Panc1 (cell line): Measurements from ENCODE around the gene VTI1A. TPM values are rescaled to one million over a fixed set of nuclear protein-coding genes. Genes with fewer than 3 reads are reported as not detected.

Experiments
- ATAC-seq: fragments of 200-7000 bp; cut with Tn5 transposase; 2 replicates; pipeline ENCODE4 v1.9.1; 2020; ENCODE audit warnings: mild to moderate bottlenecking, moderate library complexity
- BruUV-seq: library from RNA; stranded (reverse); fragments of 400-500 nt; replicated peaks from 2 replicates; lab custom pipeline; 2021; lab: Mats Ljungman, UMichigan
- CTCF ChIA-PET: fragments of 300-600 bp; sonication (Branson Sonifier 250); formaldehyde crosslinking; loops from one replicate; lab custom pipeline; 2022; ENCODE audit warnings: antibody characterized with exemption; lab: Charles Lee
- POLR2A ChIA-PET: fragments of 300-600 bp; sonication (Branson Sonifier 250); formaldehyde crosslinking; loops from one replicate; lab custom pipeline; 2022; ENCODE audit warnings: antibody characterized with exemption; lab: Charles Lee
- DNase-seq: peaks from one replicate; pipeline ENCODE4 v3.0.0-alpha.2; 2010; ENCODE audit warnings: low read depth, low spot score
- H3K27ac ChIP-seq: 2 replicates; pipeline ENCODE4 v1.5.1; 2011; ENCODE audit warnings: mild to moderate bottlenecking, low read length, inconsistent platforms
- H3K27me3 ChIP-seq: fragments of 200-500 bp; sonication (Bioruptor generic); 2 replicates; pipeline ENCODE4 v1.6.0; 2014; ENCODE audit warnings: low read length, inconsistent platforms; ENCODE audit not compliant: control insufficient read depth, insufficient read depth
- H3K36me3 ChIP-seq: fragments of 200-500 bp; sonication (Bioruptor generic); 2 replicates; pipeline ENCODE4 v1.5.1; 2014; ENCODE audit warnings: inconsistent platforms, mild to moderate bottlenecking, low read length, moderate library complexity; ENCODE audit not compliant: control insufficient read depth, insufficient read depth
- H3K4me1 ChIP-seq: 2 replicates; pipeline ENCODE4 v1.5.1; 2011; ENCODE audit warnings: inconsistent platforms, mild to moderate bottlenecking, low read length, moderate library complexity; ENCODE audit not compliant: control insufficient read depth, insufficient read depth
- H3K4me3 ChIP-seq, 2 experiments: 2 replicates each; pipeline ENCODE4 v1.5.1; 2011 to 2012; ENCODE audit warnings: low read depth in 2 of 2, low read length in 2 of 2, mild to moderate bottlenecking in 2 of 2, inconsistent platforms in 1 of 2, moderate library complexity in 1 of 2
- H3K9me3 ChIP-seq: fragments of 200-500 bp; sonication (Bioruptor generic); 2 replicates; pipeline ENCODE4 v1.5.1; 2014; ENCODE audit warnings: low read depth, mild to moderate bottlenecking, inconsistent platforms, low read length, moderate library complexity; ENCODE audit not compliant: control insufficient read depth, insufficient read depth
- CTCF ChIP-seq: fragments of 450-650 bp; IDR thresholded peaks from 2 replicates; pipeline ENCODE4 v1.5.1; 2017; ENCODE audit warnings: mild to moderate bottlenecking
- POLR2AphosphoS5 ChIP-seq: IDR thresholded peaks from 2 replicates; pipeline ENCODE4 v1.6.1; 2012; ENCODE audit warnings: mild to moderate bottlenecking, low read depth, low read length, moderate library complexity
- REST ChIP-seq, 2 experiments: IDR thresholded peaks; 2 replicates each; pipeline ENCODE4 v1.6.1; 2011 to 2012; ENCODE audit warnings: low read depth in 2 of 2, control low read depth in 1 of 2, low read length in 1 of 2, mild to moderate bottlenecking in 1 of 2, moderate library complexity in 1 of 2; ENCODE audit not compliant: insufficient read depth in 1 of 2
- SIN3A ChIP-seq: IDR thresholded peaks from 2 replicates; pipeline ENCODE4 v1.6.1; 2012; ENCODE audit warnings: low read depth, mild to moderate bottlenecking, low read length, moderate library complexity, borderline replicate concordance; ENCODE audit not compliant: insufficient read depth
- TCF7L2 ChIP-seq: IDR thresholded peaks from 2 replicates; pipeline ENCODE4 v1.6.1; 2011; ENCODE audit warnings: mild to moderate bottlenecking, low read depth, low read length, inconsistent platforms
- in situ Hi-C: cut with HindIII; loops from 2 replicates; pipeline ENCODE4 v1.10.0; 2016; ENCODE audit warnings: low sequenced_read_pairs, low pct_unique_long_range_greater_than_20kb
- intact Hi-C: fragments of 100-400 bp; cut with micrococcal nuclease; formaldehyde crosslinking; loops from one replicate; pipeline ENCODE4 v1.10.0; 2022; ENCODE audit not compliant: unreplicated experiment
- total RNA-seq: library from RNA; stranded (reverse); gene quantifications from one replicate; pipeline ENCODE4 v1.2.1, GENCODE V29; 2021; ENCODE audit not compliant: unreplicated experiment

Gene VTI1A
- total RNA-seq, 1 experiment from 2014 or later, result 36.3 TPM

- Histone ChIP-seq H3K4me3 (no peak overlapping the region), H3K27me3 (no peaks in the 10 kb centered on the region), H3K9me3 (no peaks in the 10 kb centered on the region), H3K4me1 (no peaks in the 10 kb centered on the region), H3K27ac (no peak overlapping the region), H3K36me3 (no peaks in the 10 kb centered on the region)
- BruUV-seq, result no TSS peak
- no peak for TF ChIP-seq TCF7L2
- no peak for TF ChIP-seq SIN3A
- TF ChIP-seq REST (IDR thresholded peaks at IDR 0.05; ENCODE audit: insufficient read depth in 1 of 2, low read depth in 2 of 2, low read length in 1 of 2), result no peak
- no peak for TF ChIP-seq CTCF
- TF ChIP-seq POLR2AphosphoS5, result no peak
- DNase-seq (no peak), ATAC-seq (no peak)
- ChIA-PET POLR2A (no interaction called here), CTCF (no interaction called here)
- intact Hi-C loops (no loop called here), in situ Hi-C loops (no loop called here)
These were observed 380.9 kb downstream of the VTI1A start for GRCh38 chr10:112827951-112828350.

- Histone ChIP-seq H3K4me1 (no peaks in the 10 kb centered on the region), H3K4me3 (no peak overlapping the region), H3K27me3 (no peaks in the 10 kb centered on the region), H3K9me3 (no peaks in the 10 kb centered on the region), H3K27ac (no peak overlapping the region), H3K36me3 (no peaks in the 10 kb centered on the region)
- POLR2A ChIA-PET, result no interaction called here
- intact Hi-C loops, result no loop called here
- no peak for ATAC-seq
- in situ Hi-C loops, result no loop called here
- TF ChIP-seq TCF7L2 (no peak), SIN3A (no peak)
- DNase-seq, result no peak
- BruUV-seq, result no TSS peak
- CTCF ChIA-PET, result no interaction called here
These were observed 384.8 kb downstream of the VTI1A start for GRCh38 chr10:112831859-112832258.

- ChIA-PET CTCF (no interaction called here), POLR2A (no interaction called here)
- TF ChIP-seq POLR2AphosphoS5 (no peak), REST (IDR thresholded peaks at IDR 0.05; ENCODE audit: insufficient read depth in 1 of 2, low read depth in 2 of 2, low read length in 1 of 2) (no peak), CTCF (no peak), TCF7L2 (no peak), SIN3A (no peak)
- no peak overlapping the region for H3K27ac ChIP-seq
- H3K4me1 ChIP-seq, result no peaks in the 10 kb centered on the region; the same call in 1 of the 2 replicates
- in situ Hi-C loops, result no loop called here
- no TSS peak for BruUV-seq
- intact Hi-C loops, result no loop called here
- no peaks in the 10 kb centered on the region for H3K36me3 ChIP-seq
- no peaks in the 10 kb centered on the region for H3K9me3 ChIP-seq
- H3K4me3 ChIP-seq, result no peak overlapping the region
- no peaks in the 10 kb centered on the region for H3K27me3 ChIP-seq
- ATAC-seq (no peak), DNase-seq (no peak)
These were observed 385.4 kb downstream of the VTI1A start for GRCh38 chr10:112832361-112832878.
